A549 (cell line): ENCODE data around the gene ANKRD16. TPM values are rescaled to one million over a fixed set of nuclear protein-coding genes. Genes with fewer than 3 reads are reported as not detected.

Experiments used
- ATAC-seq, 2 experiments: fragments of 200-7000 bp in 1 of 2; fragments of >200 bp in 1 of 2; cut with Nextera tagmentation in 1 of 2; cut with Tn5 transposase in 1 of 2; 3 replicates each; pipeline versions ENCODE4 v1.8.0 to v1.9.1; 2018 to 2020; ENCODE audit warnings: mild to moderate bottlenecking in 1 of 2, moderate library complexity in 1 of 2
- CTCF ChIA-PET: fragments of 300-600 bp; sonication (Branson Sonifier 250); formaldehyde crosslinking; extraction: SDS; loops from one replicate; lab custom pipeline; 2021; ENCODE audit warnings: antibody characterized with exemption, inconsistent platforms; lab: Yijun Ruan, JAX
- POLR2A ChIA-PET: fragments of 350-600 bp; formaldehyde crosslinking; extraction: SDS; loops from one replicate; lab custom pipeline; 2021; ENCODE audit warnings: antibody characterized with exemption, inconsistent platforms; lab: Yijun Ruan, JAX
- DNase-seq, 2 experiments: peaks; one replicate each; pipeline versions ENCODE4 v3.0.0 to v3.0.0-alpha.2; 2011 to 2016; ENCODE audit warnings: low read depth in 1 of 2, low spot score in 1 of 2
- FAIRE-seq: peaks from 2 replicates; lab custom pipeline; 2011; peaks lifted over from hg19 to GRCh38; lab: Jason Lieb, UNC
- H3K27ac ChIP-seq, 2 experiments: fragments of >200 bp; sonication (Bioruptor Twin); formaldehyde crosslinking; 3 replicates each; pipeline ENCODE4 v1.5.1; 2016 to 2017
- H3K4me1 ChIP-seq: fragments of >200 bp; sonication (Bioruptor Twin); formaldehyde crosslinking; 3 replicates; pipeline ENCODE4 v1.6.1; 2016
- H3K4me2 ChIP-seq: fragments of >200 bp; sonication (Bioruptor Twin); formaldehyde crosslinking; 3 replicates; pipeline ENCODE4 v1.6.1; 2016
- H3K4me3 ChIP-seq: fragments of >200 bp; sonication (Bioruptor Twin); formaldehyde crosslinking; 3 replicates; pipeline ENCODE4 v1.5.1; 2016
- H3K9me3 ChIP-seq: fragments of >200 bp; sonication (Bioruptor Twin); formaldehyde crosslinking; 3 replicates; pipeline ENCODE4 v1.6.1; 2016
- ESRRA ChIP-seq: fragments of 150-350 bp; IDR thresholded peaks from 2 replicates; pipeline ENCODE4 v1.6.1; 2014; ENCODE audit warnings: mild to moderate bottlenecking, low read length, borderline replicate concordance
- FOSL2 ChIP-seq, 2 experiments: fragments of 450-650 bp in 1 of 2; fragments of >200 bp in 1 of 2; sonication (Bioruptor Twin) in 1 of 2; formaldehyde crosslinking; IDR thresholded peaks; 2 replicates each; pipeline versions ENCODE4 v1.5.0 to v1.6.1; 2016 to 2020; ENCODE audit warnings: mild to moderate bottlenecking in 1 of 2, moderate library complexity in 1 of 2
- HEYL ChIP-seq: fragments of 250-450 bp; sonication (Bioruptor Pico); IDR thresholded peaks from 2 replicates; pipeline ENCODE4 v1.8.0; 2021; ENCODE audit warnings: mild to moderate bottlenecking, moderate library complexity
- HOXA7 ChIP-seq: fragments of 250-450 bp; sonication (Bioruptor Pico); IDR thresholded peaks from 2 replicates; pipeline ENCODE4 v1.5.0; 2020; ENCODE audit warnings: mild to moderate bottlenecking, moderate library complexity
- HOXB5 ChIP-seq: fragments of 250-450 bp; sonication (Bioruptor Pico); IDR thresholded peaks from 2 replicates; pipeline ENCODE4 v1.5.0; 2020; ENCODE audit warnings: mild to moderate bottlenecking, moderate library complexity
- KDM5A ChIP-seq: fragments of 200-600 bp; sonication (generic); IDR thresholded peaks from 2 replicates; pipeline ENCODE4 v1.6.1; 2016; ENCODE audit warnings: antibody characterized with exemption, mild to moderate bottlenecking
- MAZ ChIP-seq: fragments of 150-350 bp; IDR thresholded peaks from 2 replicates; pipeline ENCODE4 v1.6.1; 2014; ENCODE audit warnings: antibody characterized with exemption, low read depth, low read length, borderline replicate concordance
- NFE2L2 ChIP-seq: fragments of 150-350 bp; conservative IDR thresholded peaks from 2 replicates; pipeline ENCODE4 v1.6.1; 2014; ENCODE audit warnings: low read length
- NPAS2 ChIP-seq: fragments of 250-450 bp; sonication (Bioruptor Pico); IDR thresholded peaks from 2 replicates; pipeline ENCODE4 v1.8.0; 2022; ENCODE audit warnings: mild to moderate bottlenecking, moderate library complexity, borderline replicate concordance
- NR3C1 ChIP-seq: fragments of >200 bp; sonication (Bioruptor Twin); formaldehyde crosslinking; IDR thresholded peaks from 3 replicates; pipeline ENCODE4 v1.6.1; 2017
- POLR2A ChIP-seq: IDR thresholded peaks from 2 replicates; pipeline ENCODE4 v1.6.1; 2012; ENCODE audit warnings: mild to moderate bottlenecking, low read length
- POLR2AphosphoS2 ChIP-seq: conservative IDR thresholded peaks from 2 replicates; pipeline ENCODE4 v1.6.1; 2012; ENCODE audit warnings: low read length, improper control_type of control experiment, inconsistent platforms
- RARB ChIP-seq: fragments of 250-450 bp; sonication (Bioruptor Pico); IDR thresholded peaks from 2 replicates; pipeline ENCODE4 v1.8.0; 2021; ENCODE audit warnings: mild to moderate bottlenecking, moderate library complexity
- RNF2 ChIP-seq: fragments of 200-600 bp; sonication (generic); IDR thresholded peaks from 2 replicates; pipeline ENCODE4 v1.6.1; 2016; ENCODE audit warnings: low read depth, mild to moderate bottlenecking, antibody characterized with exemption, moderate library complexity, borderline replicate concordance
- SMC3 ChIP-seq: fragments of >200 bp; sonication (Bioruptor Twin); formaldehyde crosslinking; IDR thresholded peaks from 3 replicates; pipeline ENCODE4 v1.6.1; 2018; ENCODE audit warnings: inconsistent platforms
- SREBF2 ChIP-seq: fragments of 450-650 bp; IDR thresholded peaks from 2 replicates; pipeline ENCODE4 v1.6.1; 2014; ENCODE audit warnings: mild to moderate bottlenecking, moderate library complexity
- TFCP2L1 ChIP-seq: fragments of 250-450 bp; sonication (Bioruptor Pico); IDR thresholded peaks from 2 replicates; pipeline ENCODE4 v1.5.0; 2021; ENCODE audit warnings: mild to moderate bottlenecking
- ZC3H11A ChIP-seq: fragments of 450-650 bp; IDR thresholded peaks from 2 replicates; pipeline ENCODE4 v1.6.1; 2014; ENCODE audit warnings: antibody characterized with exemption, mild to moderate bottlenecking
- ZFP36 ChIP-seq: fragments of 450-650 bp; IDR thresholded peaks from 2 replicates; pipeline ENCODE4 v1.6.1; 2014; ENCODE audit warnings: borderline replicate concordance; ENCODE audit not compliant: partially characterized antibody
- ZNF302 ChIP-seq: fragments of 250-450 bp; sonication (Bioruptor Pico); IDR thresholded peaks from 2 replicates; pipeline ENCODE4 v1.9.0; 2021; ENCODE audit warnings: inconsistent platforms, mild to moderate bottlenecking, moderate library complexity
- WGBS: methylation state at CpG from one replicate; pipeline ENCODE4 v1.1.6; 2017; ENCODE audit errors: missing lambda C conversion rate; 5-methylcytosine and 5-hydroxymethylcytosine counted together
- polyA plus RNA-seq, 4 experiments: library from polyadenylated mRNA; depleted of rRNA in 3 of 4; stranded (reverse); fragments of >200 nt; fragmentation: RNase III in 1 of 4; extraction: RNeasy Plus Mini Kit Qiagen cat#74134 plus additional on column Dnase treatment in 1 of 4; gene quantifications; 2 replicates in 3 of 4; 3 replicates in 1 of 4; pipeline ENCODE4 v1.2.3, GENCODE V29; 2011 to 2017
- TF ChIP-seq, protein P1 (sequence below): fragments of 250-450 bp; sonication (Bioruptor Pico); IDR thresholded peaks from 2 replicates; pipeline ENCODE4 v1.5.0; 2021; ENCODE audit warnings: mild to moderate bottlenecking, moderate library complexity, borderline replicate concordance
- TF ChIP-seq, protein P2 (sequence below): fragments of 200-600 bp; sonication (generic); IDR thresholded peaks from 2 replicates; pipeline ENCODE4 v1.6.1; 2016; ENCODE audit warnings: antibody characterized with exemption, mild to moderate bottlenecking, moderate library complexity
- TF ChIP-seq, protein P3 (sequence below): fragments of >200 bp; sonication (Bioruptor Twin); formaldehyde crosslinking; IDR thresholded peaks from 3 replicates; pipeline ENCODE4 v1.6.1; 2016

ANKRD16 gene
- polyA plus RNA-seq, 2 of the 4 experiments (the other 2 are of a cell fraction): 7.3 to 8.9 TPM

DNA sequence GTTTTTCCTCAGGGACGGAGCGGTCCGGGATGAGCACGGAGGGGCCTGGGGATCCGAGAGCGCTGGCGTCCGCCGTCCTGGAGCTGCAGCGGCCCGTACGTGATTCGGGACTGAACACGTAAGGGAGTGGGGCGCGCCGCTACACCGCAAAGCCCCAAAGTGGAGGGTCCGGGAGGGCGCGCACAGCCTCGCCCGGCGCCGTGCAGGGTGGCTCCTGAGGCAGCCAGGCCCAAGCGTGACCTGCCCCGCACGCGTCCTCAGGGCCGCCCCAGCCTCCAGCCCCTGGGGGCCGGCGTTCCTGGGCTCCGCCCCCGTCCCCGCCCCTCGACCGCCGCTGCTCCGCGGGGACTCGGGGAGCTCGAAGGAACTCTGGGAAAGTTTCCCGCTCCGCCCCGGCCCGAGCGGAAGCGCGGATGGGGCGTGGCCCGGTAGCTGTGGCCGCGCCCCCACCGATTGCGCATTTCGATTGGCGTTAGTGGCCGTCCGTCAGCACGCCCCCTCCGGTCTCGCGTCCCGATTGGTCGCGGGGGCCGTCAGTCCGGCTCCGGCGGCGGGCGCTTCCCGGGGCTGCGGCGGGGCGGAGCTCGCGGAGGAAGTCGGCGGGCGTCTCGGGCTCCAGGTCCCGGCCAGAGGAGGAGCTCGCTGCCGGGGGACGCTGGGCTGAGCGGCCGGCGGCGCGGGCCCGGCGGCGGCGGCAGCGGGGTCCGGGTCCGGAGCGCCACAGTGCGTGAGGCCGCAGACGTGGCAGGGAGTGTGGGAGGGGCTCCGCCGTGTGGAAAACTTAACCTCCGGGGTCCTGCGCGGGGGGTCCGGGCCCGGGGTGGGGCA lies at the start of gene ANKRD16, which contains the start of gene FBH1 (continued):
- TF ChIP-seq, protein P1, sequence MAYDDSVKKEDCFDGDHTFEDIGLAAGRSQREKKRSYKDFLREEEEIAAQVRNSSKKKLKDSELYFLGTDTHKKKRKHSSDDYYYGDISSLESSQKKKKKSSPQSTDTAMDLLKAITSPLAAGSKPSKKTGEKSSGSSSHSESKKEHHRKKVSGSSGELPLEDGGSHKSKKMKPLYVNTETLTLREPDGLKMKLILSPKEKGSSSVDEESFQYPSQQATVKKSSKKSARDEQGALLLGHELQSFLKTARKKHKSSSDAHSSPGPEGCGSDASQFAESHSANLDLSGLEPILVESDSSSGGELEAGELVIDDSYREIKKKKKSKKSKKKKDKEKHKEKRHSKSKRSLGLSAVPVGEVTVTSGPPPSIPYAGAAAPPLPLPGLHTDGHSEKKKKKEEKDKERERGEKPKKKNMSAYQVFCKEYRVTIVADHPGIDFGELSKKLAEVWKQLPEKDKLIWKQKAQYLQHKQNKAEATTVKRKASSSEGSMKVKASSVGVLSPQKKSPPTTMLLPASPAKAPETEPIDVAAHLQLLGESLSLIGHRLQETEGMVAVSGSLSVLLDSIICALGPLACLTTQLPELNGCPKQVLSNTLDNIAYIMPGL (CRISPR knock-in tag): no peak
- TF ChIP-seq KDM5A: no peak
- TF ChIP-seq ZNF302 (CRISPR knock-in tag): no peak
- TF ChIP-seq NPAS2 (CRISPR knock-in tag): no peak
- TF ChIP-seq RNF2: no peak; the same call in 1 of the 2 replicates
- no peak for TF ChIP-seq RARB (CRISPR knock-in tag)
- no peak for TF ChIP-seq SREBF2
- TF ChIP-seq ZC3H11A: no peak
- TF ChIP-seq, protein P2, sequence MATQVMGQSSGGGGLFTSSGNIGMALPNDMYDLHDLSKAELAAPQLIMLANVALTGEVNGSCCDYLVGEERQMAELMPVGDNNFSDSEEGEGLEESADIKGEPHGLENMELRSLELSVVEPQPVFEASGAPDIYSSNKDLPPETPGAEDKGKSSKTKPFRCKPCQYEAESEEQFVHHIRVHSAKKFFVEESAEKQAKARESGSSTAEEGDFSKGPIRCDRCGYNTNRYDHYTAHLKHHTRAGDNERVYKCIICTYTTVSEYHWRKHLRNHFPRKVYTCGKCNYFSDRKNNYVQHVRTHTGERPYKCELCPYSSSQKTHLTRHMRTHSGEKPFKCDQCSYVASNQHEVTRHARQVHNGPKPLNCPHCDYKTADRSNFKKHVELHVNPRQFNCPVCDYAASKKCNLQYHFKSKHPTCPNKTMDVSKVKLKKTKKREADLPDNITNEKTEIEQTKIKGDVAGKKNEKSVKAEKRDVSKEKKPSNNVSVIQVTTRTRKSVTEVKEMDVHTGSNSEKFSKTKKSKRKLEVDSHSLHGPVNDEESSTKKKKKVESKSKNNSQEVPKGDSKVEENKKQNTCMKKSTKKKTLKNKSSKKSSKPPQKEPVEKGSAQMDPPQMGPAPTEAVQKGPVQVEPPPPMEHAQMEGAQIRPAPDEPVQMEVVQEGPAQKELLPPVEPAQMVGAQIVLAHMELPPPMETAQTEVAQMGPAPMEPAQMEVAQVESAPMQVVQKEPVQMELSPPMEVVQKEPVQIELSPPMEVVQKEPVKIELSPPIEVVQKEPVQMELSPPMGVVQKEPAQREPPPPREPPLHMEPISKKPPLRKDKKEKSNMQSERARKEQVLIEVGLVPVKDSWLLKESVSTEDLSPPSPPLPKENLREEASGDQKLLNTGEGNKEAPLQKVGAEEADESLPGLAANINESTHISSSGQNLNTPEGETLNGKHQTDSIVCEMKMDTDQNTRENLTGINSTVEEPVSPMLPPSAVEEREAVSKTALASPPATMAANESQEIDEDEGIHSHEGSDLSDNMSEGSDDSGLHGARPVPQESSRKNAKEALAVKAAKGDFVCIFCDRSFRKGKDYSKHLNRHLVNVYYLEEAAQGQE: no peak

DNA sequence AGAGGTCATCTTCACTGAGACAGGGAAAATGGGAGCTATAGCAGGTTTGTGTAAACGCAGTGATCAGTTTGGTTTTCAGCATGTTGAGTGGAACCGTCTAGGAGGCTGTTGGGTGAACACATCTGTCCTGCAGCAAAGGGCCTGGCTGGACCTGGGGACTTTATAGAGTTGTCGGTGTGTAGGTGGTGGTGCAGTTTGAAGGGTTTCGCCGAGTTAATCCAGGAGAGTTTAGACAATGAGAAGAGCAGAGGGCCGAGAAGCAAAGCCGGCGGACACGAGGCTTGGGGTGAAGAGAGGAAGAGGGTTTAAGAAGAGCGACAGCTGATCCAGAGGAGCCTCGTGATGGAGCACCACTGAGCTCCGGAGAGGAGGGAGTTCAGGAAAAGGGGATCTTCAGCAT lies 48.6 kb upstream of the ANKRD16 start:
- ChIA-PET CTCF (interaction anchor here (1.1 to 1.5 kb wide), 2 partner anchors 17 to 39 kb away, joined by 3 to 5 read pairs; partner anchors contain the start of gene IL15RA), POLR2A (no interaction called here)
- WGBS: 96% methylated on average over 12 of the region's 12 CpGs
- Histone ChIP-seq H3K4me2 (no peak overlapping the region), H3K4me1 (no peaks in the 10 kb centered on the region), H3K27ac (no peak overlapping the region), H3K9me3 (no peaks in the 10 kb centered on the region), H3K4me3 (no peak overlapping the region)
- ATAC-seq: no peak
- FAIRE-seq: no peak
- TF ChIP-seq ESRRA (no peak), NFE2L2 (no peak), HOXB5 (CRISPR knock-in tag) (no peak), POLR2AphosphoS2 (no peak), HEYL (no peak), SMC3 (no peak), TFCP2L1 (CRISPR knock-in tag) (no peak), POLR2A (no peak), FOSL2 (IDR thresholded peaks at IDR 0.05) (no peak), FOSL2 (CRISPR knock-in tag; IDR thresholded peaks at IDR 0.05) (no peak), RNF2 (no peak), MAZ (no peak), HOXA7 (CRISPR knock-in tag) (no peak), ZFP36 (no peak), ZC3H11A (no peak), NR3C1 (no peak)
- TF ChIP-seq, protein P3, sequence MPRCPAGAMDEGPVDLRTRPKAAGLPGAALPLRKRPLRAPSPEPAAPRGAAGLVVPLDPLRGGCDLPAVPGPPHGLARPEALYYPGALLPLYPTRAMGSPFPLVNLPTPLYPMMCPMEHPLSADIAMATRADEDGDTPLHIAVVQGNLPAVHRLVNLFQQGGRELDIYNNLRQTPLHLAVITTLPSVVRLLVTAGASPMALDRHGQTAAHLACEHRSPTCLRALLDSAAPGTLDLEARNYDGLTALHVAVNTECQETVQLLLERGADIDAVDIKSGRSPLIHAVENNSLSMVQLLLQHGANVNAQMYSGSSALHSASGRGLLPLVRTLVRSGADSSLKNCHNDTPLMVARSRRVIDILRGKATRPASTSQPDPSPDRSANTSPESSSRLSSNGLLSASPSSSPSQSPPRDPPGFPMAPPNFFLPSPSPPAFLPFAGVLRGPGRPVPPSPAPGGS: no peak
- DNase-seq: no peak
